DOHH2 (cell line): ENCODE measurements around the gene DCANP1.
A peak's percentile ranks its signal among the peaks of the same experiment; 100 is the strongest.

Experiments used
- H3F3A ChIP-seq: fragments of 200-600 bp; sonication (generic), shearing (Covaris generic); 2 replicates; pipeline ENCODE4 v1.6.0; 2016; ENCODE audit warnings: antibody characterized with exemption, mild to moderate bottlenecking; ENCODE audit not compliant: control insufficient read depth, insufficient read depth
- H3K27ac ChIP-seq: fragments of 200-600 bp; sonication (generic); 2 replicates; pipeline ENCODE4 v1.5.1; 2014; ENCODE audit warnings: low read depth, mild to moderate bottlenecking, low read length, moderate library complexity
- H3K27me3 ChIP-seq: fragments of 200-600 bp; sonication (generic); 2 replicates; pipeline ENCODE4 v1.6.1; 2014; ENCODE audit warnings: mild to moderate bottlenecking, low read length, mixed read lengths; ENCODE audit not compliant: control insufficient read depth
- H3K36me3 ChIP-seq: fragments of 200-600 bp; sonication (generic); 2 replicates; pipeline ENCODE4 v1.6.1; 2014; ENCODE audit warnings: mild to moderate bottlenecking, low read length, moderate library complexity, mixed read lengths; ENCODE audit not compliant: control insufficient read depth
- H3K4me1 ChIP-seq: fragments of 200-600 bp; sonication (generic); 2 replicates; pipeline ENCODE4 v1.6.1; 2014; ENCODE audit warnings: mild to moderate bottlenecking, low read length, mixed read lengths; ENCODE audit not compliant: control insufficient read depth
- H3K4me2 ChIP-seq: fragments of 200-600 bp; sonication (generic); 2 replicates; pipeline ENCODE4 v1.6.0; 2014; ENCODE audit warnings: mild to moderate bottlenecking, low read length, moderate library complexity
- H3K4me3 ChIP-seq: fragments of 200-600 bp; sonication (generic); 2 replicates; pipeline ENCODE4 v1.5.1; 2014; ENCODE audit warnings: mild to moderate bottlenecking, low read length, mixed read lengths
- H3K79me2 ChIP-seq: fragments of 200-600 bp; sonication (generic); 2 replicates; pipeline ENCODE4 v1.6.1; 2014; ENCODE audit warnings: mild to moderate bottlenecking, low read length, mixed read lengths; ENCODE audit not compliant: control insufficient read depth
- H3K9me2 ChIP-seq: fragments of 200-600 bp; sonication (generic); replicated peaks from 2 replicates; pipeline ENCODE4 v1.6.1; 2014; ENCODE audit warnings: mild to moderate bottlenecking, low read length, mixed read lengths; ENCODE audit not compliant: control insufficient read depth
- H3K9me3 ChIP-seq: fragments of 200-600 bp; sonication (generic); 2 replicates; pipeline ENCODE4 v1.6.1; 2014; ENCODE audit warnings: antibody characterized with exemption, low read length, mixed read lengths; ENCODE audit not compliant: control insufficient read depth, insufficient read depth
- H4K20me1 ChIP-seq: fragments of 200-600 bp; sonication (generic); 2 replicates; pipeline ENCODE4 v1.6.0; 2014; ENCODE audit warnings: low read depth, mild to moderate bottlenecking, antibody characterized with exemption, low read length, moderate library complexity; ENCODE audit not compliant: control insufficient read depth, insufficient read depth
- CTCF ChIP-seq: fragments of 200-600 bp; sonication (generic); IDR thresholded peaks from one replicate; pipeline ENCODE4 v1.5.1; 2014; ENCODE audit warnings: antibody characterized with exemption, mild to moderate bottlenecking, low read depth, low read length; ENCODE audit not compliant: poor library complexity, severe bottlenecking
- EZH2phosphoT487 ChIP-seq: fragments of 200-600 bp; sonication (generic); IDR thresholded peaks from 2 replicates; pipeline ENCODE4 v1.6.1; 2017; ENCODE audit warnings: borderline replicate concordance, mild to moderate bottlenecking, antibody characterized with exemption, low read length, moderate library complexity, mixed read lengths

The DCANP1 gene

GRCh38 chr5:135429301-135430134, 17.6 kb downstream of the DCANP1 start:
- Histone ChIP-seq H3K9me3 (peaks cover 4% of the 10 kb centered on the region; the same call in 1 of the 2 replicates), H3K79me2 (no peaks in the 10 kb centered on the region), H3K4me1 (no peaks in the 10 kb centered on the region), H3K27me3 (peaks cover 7% of the 10 kb centered on the region; the same call in 1 of the 2 replicates), H4K20me1 (no peaks in the 10 kb centered on the region), H3K4me3 (no peak overlapping the region), H3K9me2 (no peaks in the 10 kb centered on the region), H3K27ac (no peak overlapping the region), H3K36me3 (no peaks in the 10 kb centered on the region), H3F3A (no peaks in the 10 kb centered on the region), H3K4me2 (no peak overlapping the region)
- TF ChIP-seq CTCF (no peak), EZH2phosphoT487 (no peak)

GRCh38 chr5:135428586-135428985, 18.6 kb downstream of the DCANP1 start:
- no peaks in the 10 kb centered on the region for H3K4me1 ChIP-seq
- H3K4me3 ChIP-seq, result no peak overlapping the region
- H3K27ac ChIP-seq, result no peak overlapping the region
- no peaks in the 10 kb centered on the region for H3F3A ChIP-seq
- TF ChIP-seq EZH2phosphoT487 (no peak), CTCF (no peak)
- peaks cover 4% of the 10 kb centered on the region; the same call in 1 of the 2 replicates for H3K9me3 ChIP-seq
- H3K27me3 ChIP-seq, result peaks cover 7% of the 10 kb centered on the region; the same call in 1 of the 2 replicates
- H3K79me2 ChIP-seq, result no peaks in the 10 kb centered on the region
- H3K36me3 ChIP-seq, result no peaks in the 10 kb centered on the region
- no peaks in the 10 kb centered on the region for H3K9me2 ChIP-seq
- no peaks in the 10 kb centered on the region for H4K20me1 ChIP-seq
- H3K4me2 ChIP-seq, result no peak overlapping the region

- Histone ChIP-seq H3K9me3 (peaks cover 4% of the 10 kb centered on the region; the same call in 1 of the 2 replicates), H3K4me3 (no peak overlapping the region), H3K27me3 (peaks cover 11% of the 10 kb centered on the region; the same call in 1 of the 2 replicates), H4K20me1 (no peaks in the 10 kb centered on the region), H3F3A (no peaks in the 10 kb centered on the region), H3K4me1 (no peaks in the 10 kb centered on the region), H3K79me2 (no peaks in the 10 kb centered on the region), H3K27ac (no peak overlapping the region), H3K9me2 (no peaks in the 10 kb centered on the region), H3K36me3 (no peaks in the 10 kb centered on the region), H3K4me2 (no peak overlapping the region)
- TF ChIP-seq CTCF (peak; percentile 78), EZH2phosphoT487 (no peak)
These were observed 20.8 kb downstream of the DCANP1 start for GRCh38 chr5:135426102-135427082.
